Left ventricle myocardium inferior (tissue), 1 donor: ENCODE measurements around the gene PLA2G4C. TPM values are rescaled to one million over a fixed set of nuclear protein-coding genes. Genes with fewer than 3 reads are reported as not detected.

ENCODE experiments used
- DNase-seq: peaks from one replicate; pipeline ENCODE4 v3.0.0-alpha.2; 2020
- H3K27ac ChIP-seq: fragments of 200-600 bp; replicated peaks from 2 replicates; pipeline ENCODE4 v1.8.0; 2021
- H3K27me3 ChIP-seq: fragments of 200-600 bp; 2 replicates; pipeline ENCODE4 v1.8.0; 2021; ENCODE audit warnings: low read depth
- H3K36me3 ChIP-seq: fragments of 200-600 bp; 2 replicates; pipeline ENCODE4 v1.8.0; 2021
- H3K4me1 ChIP-seq: fragments of 200-600 bp; 2 replicates; pipeline ENCODE4 v1.8.0; 2021
- H3K4me3 ChIP-seq: fragments of 200-600 bp; 2 replicates; pipeline ENCODE4 v1.8.0; 2021; ENCODE audit warnings: mild to moderate bottlenecking, moderate library complexity
- H3K9me3 ChIP-seq: fragments of 200-600 bp; replicated peaks from 2 replicates; pipeline ENCODE4 v1.8.0; 2021
- CTCF ChIP-seq: fragments of 200-600 bp; IDR thresholded peaks from 2 replicates; pipeline ENCODE4 v1.8.0; 2021; ENCODE audit warnings: antibody characterized with exemption, mild to moderate bottlenecking, borderline replicate concordance
- intact Hi-C: fragments of 100-400 bp; cut with micrococcal nuclease; formaldehyde crosslinking; loops from one replicate; pipeline ENCODE4 v1.11.0; 2022
- total RNA-seq: library from RNA; stranded (reverse); fragmentation: NEBNext Ultra II Directional; extraction: Animal tissue kit (Norgen Biotek cat#: 25700); gene quantifications from one replicate; pipeline ENCODE4 v1.2.1, GENCODE V29; 2021
- donor health status: DM: no; HTN: yes; CAD: no; lungs with severe emphysema.

The PLA2G4C gene
- total RNA-seq, 1 donor from 2014 or later = 35.3 TPM

DNA sequence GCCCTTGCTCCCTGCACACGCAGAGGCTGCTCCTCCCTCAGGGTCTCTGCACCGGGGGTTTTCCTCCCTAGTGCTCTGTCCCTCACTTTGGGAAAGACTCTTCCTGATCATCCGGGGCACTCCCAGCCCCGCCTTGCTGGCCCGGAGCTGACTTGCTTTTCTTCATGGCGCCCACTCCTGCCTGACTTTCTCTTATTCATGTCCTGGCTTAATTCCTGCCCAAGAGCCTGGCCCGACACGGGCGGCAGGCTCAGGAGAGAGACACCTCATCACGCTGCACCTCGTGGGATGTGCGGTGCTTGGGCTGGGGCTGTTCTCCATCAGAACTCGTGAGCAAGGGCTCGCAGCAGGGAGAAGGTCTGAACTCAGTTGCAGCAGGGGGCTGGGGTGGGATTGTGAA is 11.8 kb upstream of the PLA2G4C start:
- no peak for TF ChIP-seq CTCF
- Histone ChIP-seq H3K27me3 (no peaks in the 10 kb centered on the region), H3K4me3 (no peak overlapping the region), H3K27ac (no peak overlapping the region), H3K9me3 (no peaks in the 10 kb centered on the region), H3K4me1 (peaks cover 21% of the 10 kb centered on the region), H3K36me3 (peaks cover under 1% of the 10 kb centered on the region)
- DNase-seq = no peak
- intact Hi-C loops = no loop called here

GRCh38 chr19:48121909-48122371 is 11.3 kb upstream of the PLA2G4C start:
- no peak overlapping the region for H3K27ac ChIP-seq
- H3K4me3 ChIP-seq = no peak overlapping the region
- intact Hi-C loops = no loop called here
- H3K4me1 ChIP-seq = peaks cover 21% of the 10 kb centered on the region
- TF ChIP-seq CTCF = no peak
- H3K9me3 ChIP-seq = no peaks in the 10 kb centered on the region
- no peaks in the 10 kb centered on the region for H3K27me3 ChIP-seq
- H3K36me3 ChIP-seq = no peaks in the 10 kb centered on the region
- DNase-seq = no peak

DNA sequence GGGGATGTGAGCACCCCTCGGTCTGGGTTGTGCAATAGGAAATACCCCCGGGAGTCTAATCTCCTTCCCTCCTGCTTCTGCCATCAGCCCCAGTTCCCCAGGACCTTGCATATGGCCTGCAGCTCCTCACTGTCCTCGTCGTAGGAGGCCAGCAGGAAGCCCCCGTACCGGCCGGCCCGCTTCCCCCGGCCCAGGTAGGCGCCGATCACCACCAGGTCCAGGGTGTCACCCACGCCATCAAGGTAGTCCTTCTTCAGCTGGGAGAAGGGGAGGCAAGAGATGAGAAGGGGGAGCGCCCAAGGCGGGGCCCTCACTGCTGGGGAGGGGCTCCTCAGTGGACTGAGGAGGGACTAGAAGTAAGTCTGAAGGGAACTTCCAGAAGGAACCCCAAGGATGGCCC is 10.4 kb upstream of the PLA2G4C start:
- Histone ChIP-seq H3K4me1 (peaks cover 21% of the 10 kb centered on the region), H3K27me3 (no peaks in the 10 kb centered on the region), H3K9me3 (no peaks in the 10 kb centered on the region), H3K4me3 (no peak overlapping the region), H3K27ac (no peak overlapping the region), H3K36me3 (no peaks in the 10 kb centered on the region)
- no peak for DNase-seq
- intact Hi-C loops = no loop called here
- TF ChIP-seq CTCF = no peak

DNA sequence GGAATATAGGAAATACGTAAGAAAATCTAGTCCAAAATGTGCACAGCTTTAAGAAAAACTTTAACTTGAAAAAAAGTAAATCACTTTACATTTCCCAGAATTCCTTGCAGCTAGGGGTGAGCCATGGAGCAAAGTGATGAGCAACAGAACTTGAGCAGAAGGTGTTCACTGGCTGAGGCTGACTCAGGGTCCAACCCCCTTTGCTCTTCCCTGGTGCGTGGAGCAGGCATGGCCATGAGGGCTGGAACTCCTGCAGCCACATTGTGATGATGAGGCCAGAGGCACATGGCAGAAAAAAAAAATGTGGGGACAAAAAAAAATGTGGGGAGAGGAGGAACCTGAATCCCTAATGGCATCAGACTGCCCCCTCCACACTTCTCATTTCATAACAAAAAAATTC is 9.9 kb upstream of the PLA2G4C start:
- TF ChIP-seq CTCF = no peak
- peaks cover 21% of the 10 kb centered on the region for H3K4me1 ChIP-seq

GRCh38 chr19:48118131-48118517 is 7.5 kb upstream of the PLA2G4C start:
- no peak for TF ChIP-seq CTCF
- H3K27me3 ChIP-seq = no peaks in the 10 kb centered on the region
- intact Hi-C loops = no loop called here
- no peaks in the 10 kb centered on the region for H3K36me3 ChIP-seq
- no peaks in the 10 kb centered on the region for H3K9me3 ChIP-seq
- no peak overlapping the region for H3K4me3 ChIP-seq
- no peak for DNase-seq
- no peak overlapping the region for H3K27ac ChIP-seq
- H3K4me1 ChIP-seq = peaks cover 17% of the 10 kb centered on the region

More for the DNA sequence above, 9.9 kb upstream of the PLA2G4C start:
- intact Hi-C loops = no loop called here
- Histone ChIP-seq H3K4me3 (no peak overlapping the region), H3K27ac (no peak overlapping the region), H3K36me3 (no peaks in the 10 kb centered on the region), H3K27me3 (no peaks in the 10 kb centered on the region), H3K9me3 (no peaks in the 10 kb centered on the region)
- DNase-seq = no peak
